ENCODE data around the gene NLRX1.

- TF ChIP-seq CTCF (IDR thresholded peaks at IDR 0.05; ENCODE audit: low read length) (no peak), EZH2phosphoT487 (IDR thresholded peaks at IDR 0.05; ENCODE audit: low read length) (no peak)
These were observed 61.2 kb downstream of the NLRX1 start for GRCh38 chr11:119229741-119230140.

All from MM.1S (cell line).